ENCODE measurements around the gene CLCN7. TPM values are rescaled to one million over a fixed set of nuclear protein-coding genes. Genes with fewer than 3 reads are reported as not detected.

The CLCN7 gene
- total RNA-seq, 1 experiment from 2014 or later, result 127 TPM

- CTCF ChIA-PET, result no interaction called here
- BruUV-seq (replicated peaks), result TSS peak; percentile 66
- intact Hi-C loops (cut with micrococcal nuclease; ENCODE audit: unreplicated experiment), result loop anchor here (10.0 kb wide), 1 partner anchor 51 kb away; the partner anchor contains the start of gene UQCC4
- Mint-ChIP-seq H3K4me1 (ENCODE audit: low read depth, unreplicated experiment) (no peaks in the 10 kb centered on the region), H3K27me3 (ENCODE audit: insufficient read depth, unreplicated experiment) (no peaks in the 10 kb centered on the region), H3K4me3 (ENCODE audit: unreplicated experiment) (peak overlapping the region; percentile 73), H3K27ac (ENCODE audit: unreplicated experiment) (peak overlapping the region; percentile 72), H3K9me3 (ENCODE audit: unreplicated experiment) (no peaks in the 10 kb centered on the region), H3K36me3 (ENCODE audit: insufficient read depth, unreplicated experiment) (peaks cover 12% of the 10 kb centered on the region)
- Histone ChIP-seq H3K4me3 (ENCODE audit: low read depth, low read length) (peak overlapping the region; percentile 85), H3K36me3 (ENCODE audit: control insufficient read depth, insufficient read depth, low read length) (no peaks in the 10 kb centered on the region; the same call in 1 of the 2 replicates), H3K4me1 (peaks cover 4% of the 10 kb centered on the region; the same call in 1 of the 2 replicates), H3K9me3 (no peaks in the 10 kb centered on the region), H3K27me3 (replicated peaks; ENCODE audit: control insufficient read depth, insufficient read depth, low read length) (no peaks in the 10 kb centered on the region)
- no peak for TF ChIP-seq CTCF (IDR thresholded peaks at IDR 0.05; ENCODE audit: insufficient read depth in 1 of 2, low read depth in 1 of 2, low read length in 1 of 2, severe bottlenecking in 1 of 2, unreplicated experiment in 1 of 2)
- DNase-seq, result no peak
- POLR2A ChIA-PET, result interaction anchor here (0.6 kb wide), 1 partner anchor 133 kb away, joined by 3 read pairs; no protein-coding TSS in a partner anchor
Observed at GRCh38 chr16:1475552-1476114, 805 bp upstream of the CLCN7 start.

DNA sequence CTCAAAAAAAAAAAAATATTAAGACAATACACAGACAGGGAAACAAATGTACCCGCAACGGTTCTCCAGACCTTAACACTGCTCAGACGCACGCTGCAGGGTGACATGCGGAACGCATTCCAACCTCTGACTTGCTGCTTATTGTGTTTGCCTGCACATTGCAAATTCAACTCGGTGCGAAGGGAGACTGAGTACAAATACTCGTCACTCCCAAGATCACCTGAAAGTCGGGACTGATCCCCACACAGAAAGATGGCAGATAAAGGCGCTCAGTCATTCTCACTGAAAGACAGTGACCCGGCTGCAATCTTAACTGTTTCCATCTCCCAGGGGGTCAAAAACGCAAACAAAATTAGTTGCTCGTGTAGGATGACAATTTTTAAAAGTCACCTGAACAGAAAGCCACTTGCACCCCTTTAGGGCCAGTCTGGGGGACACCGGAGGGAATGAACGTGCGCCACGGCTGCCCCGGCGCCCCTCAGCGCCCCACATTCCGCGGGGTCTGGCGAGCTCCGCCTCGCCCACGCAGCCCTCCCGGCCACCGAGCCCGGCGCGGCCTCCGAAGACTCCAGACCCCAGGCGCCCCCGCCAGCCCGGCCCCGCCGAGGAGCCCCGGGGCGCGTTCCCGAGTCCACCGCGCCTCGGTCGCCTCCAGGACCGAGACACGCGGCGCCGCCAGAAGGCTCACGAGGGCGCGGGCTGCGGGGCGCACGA lies 589 bp downstream of the CLCN7 start:
- H3K4me1 ChIP-seq, result peaks cover 4% of the 10 kb centered on the region; the same call in 1 of the 2 replicates
- Mint-ChIP-seq H3K4me3 (ENCODE audit: unreplicated experiment) (peak overlapping the region; percentile 73), H3K9me3 (ENCODE audit: unreplicated experiment) (no peaks in the 10 kb centered on the region), H3K4me1 (ENCODE audit: low read depth, unreplicated experiment) (no peaks in the 10 kb centered on the region), H3K27ac (ENCODE audit: unreplicated experiment) (no peak overlapping the region), H3K36me3 (ENCODE audit: insufficient read depth, unreplicated experiment) (peaks cover 12% of the 10 kb centered on the region), H3K27me3 (ENCODE audit: insufficient read depth, unreplicated experiment) (no peaks in the 10 kb centered on the region)
- CTCF ChIA-PET, result no interaction called here
- TF ChIP-seq CTCF (IDR thresholded peaks at IDR 0.05; ENCODE audit: insufficient read depth in 1 of 2, low read depth in 1 of 2, low read length in 1 of 2, severe bottlenecking in 1 of 2, unreplicated experiment in 1 of 2), result no peak
- no peaks in the 10 kb centered on the region; the same call in 1 of the 2 replicates for H3K36me3 ChIP-seq (ENCODE audit: control insufficient read depth, insufficient read depth, low read length)
- DNase-seq, result no peak
- TSS peak; percentile 46 for BruUV-seq (replicated peaks)
- intact Hi-C loops (cut with micrococcal nuclease; ENCODE audit: unreplicated experiment), result loop anchor here (10.0 kb wide), 1 partner anchor 49 kb away; the partner anchor contains the start of gene UQCC4
- no peaks in the 10 kb centered on the region for H3K27me3 ChIP-seq (replicated peaks; ENCODE audit: control insufficient read depth, insufficient read depth, low read length)
- peak overlapping the region; percentile 85 for H3K4me3 ChIP-seq (ENCODE audit: low read depth, low read length)
- no peaks in the 10 kb centered on the region for H3K9me3 ChIP-seq
- POLR2A ChIA-PET, result no interaction called here

DNA sequence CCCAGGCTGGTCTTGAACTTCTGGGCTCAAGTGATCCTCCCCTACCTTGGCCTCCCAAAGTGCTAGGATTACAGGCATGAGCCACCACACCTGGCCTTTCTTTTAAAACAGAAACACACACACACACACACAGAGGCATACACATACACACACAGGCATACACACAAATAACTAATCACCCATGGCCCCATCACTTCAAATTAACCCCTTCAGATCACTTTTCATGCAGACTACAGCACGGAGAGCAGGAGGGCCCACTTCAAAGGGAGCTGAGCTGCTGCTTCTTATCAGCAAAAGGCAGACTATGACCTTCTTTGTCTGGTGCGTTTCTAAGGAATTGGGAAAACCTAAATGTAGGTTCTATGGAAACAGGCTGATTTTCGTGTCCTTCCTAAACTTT lies 1.9 kb downstream of the CLCN7 start:
- BruUV-seq (replicated peaks), result TSS peak; percentile 20
- no peak for TF ChIP-seq CTCF (IDR thresholded peaks at IDR 0.05; ENCODE audit: insufficient read depth in 1 of 2, low read depth in 1 of 2, low read length in 1 of 2, severe bottlenecking in 1 of 2, unreplicated experiment in 1 of 2)
- no peak for DNase-seq
- Histone ChIP-seq H3K27me3 (replicated peaks; ENCODE audit: control insufficient read depth, insufficient read depth, low read length) (no peaks in the 10 kb centered on the region), H3K36me3 (ENCODE audit: control insufficient read depth, insufficient read depth, low read length) (no peaks in the 10 kb centered on the region; the same call in 1 of the 2 replicates), H3K9me3 (no peaks in the 10 kb centered on the region), H3K4me1 (peaks cover 4% of the 10 kb centered on the region; the same call in 1 of the 2 replicates), H3K4me3 (ENCODE audit: low read depth, low read length) (no peak overlapping the region)
- POLR2A ChIA-PET, result no interaction called here
- no peaks in the 10 kb centered on the region for H3K4me1 Mint-ChIP-seq (ENCODE audit: low read depth, unreplicated experiment)
- H3K36me3 Mint-ChIP-seq (ENCODE audit: insufficient read depth, unreplicated experiment), result peaks cover 6% of the 10 kb centered on the region
- H3K27me3 Mint-ChIP-seq (ENCODE audit: insufficient read depth, unreplicated experiment), result no peaks in the 10 kb centered on the region
- H3K4me3 Mint-ChIP-seq (ENCODE audit: unreplicated experiment), result peak overlapping the region; percentile 59
- intact Hi-C loops (cut with micrococcal nuclease; ENCODE audit: unreplicated experiment), result loop anchor here (10.0 kb wide), 1 partner anchor 48 kb away; the partner anchor contains the start of gene UQCC4
- H3K9me3 Mint-ChIP-seq (ENCODE audit: unreplicated experiment), result no peaks in the 10 kb centered on the region
- CTCF ChIA-PET, result interaction anchor here (0.6 kb wide), 1 partner anchor 12 kb away, joined by 3 read pairs; no protein-coding TSS in a partner anchor
- no peak overlapping the region for H3K27ac Mint-ChIP-seq (ENCODE audit: unreplicated experiment)
